NCI-H146 treated with DMSO at 0.1 percent for 48 hours (cell line): ENCODE measurements around the gene E2F1.
"Not testable (repeated sequence)": the region's sequence is repeated elsewhere in the genome, so short reads cannot be mapped to it uniquely, and the experiment has no call there.

ENCODE experiments used
- DNase-seq: peaks from one replicate; lab custom pipeline; 2025; ENCODE audit not compliant: unreplicated experiment; lab: John Stamatoyannopoulos, UW

E2F1 gene

GRCh38 chr20:33659341-33660034 is 26.7 kb downstream of the E2F1 start:
- DNase-seq: no peak

GRCh38 chr20:33658929-33659328 is 27.3 kb downstream of the E2F1 start:
- DNase-seq: no peak

GRCh38 chr20:33658510-33658909 is 27.7 kb downstream of the E2F1 start:
- DNase-seq: no peak

GRCh38 chr20:33657704-33658095 is 28.5 kb downstream of the E2F1 start:
- no peak for DNase-seq

GRCh38 chr20:33656783-33657703 is 29.1 kb downstream of the E2F1 start:
- DNase-seq: no peak

GRCh38 chr20:33656010-33656782 is 30.0 kb downstream of the E2F1 start:
- DNase-seq: no peak

- DNase-seq: no peak
Observed at GRCh38 chr20:33655164-33655563, 31.0 kb downstream of the E2F1 start.

- DNase-seq: no peak
Observed at GRCh38 chr20:33654680-33655161, 31.5 kb downstream of the E2F1 start.

GRCh38 chr20:33653900-33654596 is 32.1 kb downstream of the E2F1 start:
- DNase-seq: peak; percentile 99

- peak; percentile 68 for DNase-seq
Observed at GRCh38 chr20:33653218-33653899, 32.8 kb downstream of the E2F1 start.

- no peak for DNase-seq
Observed at GRCh38 chr20:33651562-33652048, 34.6 kb downstream of the E2F1 start.

- no peak for DNase-seq
Observed at GRCh38 chr20:33650753-33651561, 35.2 kb downstream of the E2F1 start.

- no peak for DNase-seq
Observed at GRCh38 chr20:33650111-33650752, 36.0 kb downstream of the E2F1 start.

- no peak for DNase-seq
Observed at GRCh38 chr20:33649201-33649681, 36.9 kb downstream of the E2F1 start.

GRCh38 chr20:33648396-33649004 is 37.7 kb downstream of the E2F1 start:
- no peak for DNase-seq

GRCh38 chr20:33647603-33648395 is 38.4 kb downstream of the E2F1 start:
- no peak for DNase-seq

GRCh38 chr20:33646959-33647602 is 39.1 kb downstream of the E2F1 start:
- DNase-seq: not testable (repeated sequence)
